Sigmoid colon (tissue), 7 donors: Measurements from ENCODE around the gene BCAS4. TPM values are rescaled to one million over a fixed set of nuclear protein-coding genes. Genes with fewer than 3 reads are reported as not detected.

Experiments used
- DNase-seq: peaks from one replicate; pipeline ENCODE4 v3.0.0-alpha.2; 2019
- H3K27ac ChIP-seq, 4 donors: fragments of 200-600 bp; sonication (generic); one replicate each; pipeline ENCODE4 v1.5.1; 2016 to 2019; ENCODE audit warnings: mild to moderate bottlenecking in 1 of 4
- H3K27me3 ChIP-seq, 3 donors: fragments of 200-600 bp; sonication (generic); one replicate each; pipeline ENCODE4 v1.5.1; 2019; ENCODE audit warnings: mild to moderate bottlenecking in 1 of 3
- H3K36me3 ChIP-seq, 4 donors: fragments of 200-600 bp; sonication (generic); one replicate each; pipeline ENCODE4 v1.5.1; 2016 to 2019
- H3K4me1 ChIP-seq, 4 donors: fragments of 200-600 bp; sonication (generic); one replicate each; pipeline ENCODE4 v1.5.1; 2017 to 2019
- H3K4me3 ChIP-seq, 4 donors: fragments of 200-600 bp; sonication (generic); one replicate each; pipeline ENCODE4 v1.5.1; 2017 to 2019; ENCODE audit warnings: mild to moderate bottlenecking in 2 of 4, moderate library complexity in 1 of 4
- H3K9me3 ChIP-seq, 4 donors: fragments of 200-600 bp in 3 of 4; sonication (generic) in 3 of 4; one replicate each; pipeline versions ENCODE4 v1.5.1 to v1.6.1; 2013 to 2019
- CTCF ChIP-seq, 4 experiments: fragments of 450-650 bp in 3 of 4; fragments of 200-600 bp in 1 of 4; IDR thresholded peaks; one replicate each; pipeline ENCODE4 v1.5.1; 2016 to 2019; ENCODE audit warnings: antibody characterized with exemption in 4 of 4, mild to moderate bottlenecking in 3 of 4, moderate library complexity in 2 of 4
- EP300 ChIP-seq, 4 donors: sonication (generic); formaldehyde crosslinking; IDR thresholded peaks; one replicate each; pipeline ENCODE4 v1.6.1; 2017; ENCODE audit warnings: antibody characterized with exemption in 4 of 4
- POLR2A ChIP-seq, 2 donors: fragments of 450-650 bp; IDR thresholded peaks; one replicate each; pipeline ENCODE4 v1.6.1; 2016; ENCODE audit warnings: antibody characterized with exemption in 2 of 2, mild to moderate bottlenecking in 2 of 2, moderate library complexity in 2 of 2
- POLR2AphosphoS5 ChIP-seq, 4 donors: sonication (generic); formaldehyde crosslinking; IDR thresholded peaks; one replicate each; pipeline ENCODE4 v1.6.1; 2017; ENCODE audit warnings: antibody characterized with exemption in 4 of 4
- WGBS, 2 donors: extraction: QIAGEN DNeasy Blood & Tissue Kit; methylation state at CpG; one replicate each; pipeline ENCODE4 v1.1.7; 2013; 5-methylcytosine and 5-hydroxymethylcytosine counted together
- intact Hi-C: fragments of 100-400 bp; cut with DNase I; formaldehyde crosslinking; loops from one replicate; pipeline ENCODE4 v1.15.1; 2023
- polyA plus RNA-seq, 3 donors: library from polyadenylated mRNA; stranded (reverse); fragments of 200-250 nt; gene quantifications; one replicate each; pipeline ENCODE4 v1.2.3, GENCODE V29; 2013
- total RNA-seq, 4 donors: library from RNA; depleted of rRNA; stranded (reverse); fragments of >200 nt; gene quantifications; one replicate each; pipeline ENCODE4 v1.1.0, GENCODE V29; 2016
- donor health status: healthy with polysubstance abuse.
- donor health status: Bipolar disorder and iron deficiency.
- donor health status: healthy.

BCAS4 gene
- total and polyA plus RNA-seq, 7 donors, result 0.46 to 10.1 (median 3.5) TPM

GRCh38 chr20:50801747-50802125, 6.9 kb downstream of the BCAS4 start:
- Histone ChIP-seq H3K27me3 (no peaks in the 10 kb centered on the region), H3K9me3 (no peaks in the 10 kb centered on the region), H3K27ac (no peak overlapping the region), H3K4me3 (no peak overlapping the region), H3K4me1 (no peaks in the 10 kb centered on the region), H3K36me3 (no peaks in the 10 kb centered on the region)
- TF ChIP-seq POLR2AphosphoS5 (IDR thresholded peaks at IDR 0.05) (no peak), CTCF (IDR thresholded peaks at IDR 0.05) (no peak), EP300 (IDR thresholded peaks at IDR 0.05) (no peak), POLR2A (IDR thresholded peaks at IDR 0.05) (no peak)
- 85 to 94% methylated on average over 5 of the region's 5 CpGs for WGBS, 2 donors
- DNase-seq, result no peak
- intact Hi-C loops, result no loop called here

GRCh38 chr20:50802289-50802688, 7.4 kb downstream of the BCAS4 start:
- DNase-seq, result no peak
- Histone ChIP-seq H3K9me3 (no peaks in the 10 kb centered on the region), H3K4me1 (no peaks in the 10 kb centered on the region), H3K36me3 (no peaks in the 10 kb centered on the region), H3K27ac (no peak overlapping the region), H3K4me3 (no peak overlapping the region), H3K27me3 (no peaks in the 10 kb centered on the region)
- 94 to 97% methylated on average over 8 of the region's 8 CpGs for WGBS, 2 donors
- TF ChIP-seq POLR2A (IDR thresholded peaks at IDR 0.05) (no peak), CTCF (IDR thresholded peaks at IDR 0.05) (no peak), EP300 (IDR thresholded peaks at IDR 0.05) (no peak), POLR2AphosphoS5 (IDR thresholded peaks at IDR 0.05) (no peak)
- intact Hi-C loops, result no loop called here

- DNase-seq, result no peak
- 21 to 30% methylated on average over 11 of the region's 11 CpGs for WGBS, 2 donors
- Histone ChIP-seq H3K27me3 (no peaks in the 10 kb centered on the region), H3K36me3 (no peaks in the 10 kb centered on the region), H3K4me3 (no peak overlapping the region), H3K27ac (no peak overlapping the region), H3K9me3 (no peaks in the 10 kb centered on the region), H3K4me1 (no peaks in the 10 kb centered on the region)
- intact Hi-C loops, result no loop called here
- TF ChIP-seq CTCF (IDR thresholded peaks at IDR 0.05) (no peak), POLR2AphosphoS5 (IDR thresholded peaks at IDR 0.05) (no peak), EP300 (IDR thresholded peaks at IDR 0.05) (no peak), POLR2A (IDR thresholded peaks at IDR 0.05) (no peak)
These were observed 9.8 kb downstream of the BCAS4 start for GRCh38 chr20:50804437-50805348.

- no peaks in the 10 kb centered on the region for H3K9me3 ChIP-seq
- H3K4me3 ChIP-seq, result no peak overlapping the region
- no peaks in the 10 kb centered on the region for H3K27me3 ChIP-seq
- H3K36me3 ChIP-seq, result no peaks in the 10 kb centered on the region
- WGBS, 2 donors, result 39 to 58% methylated on average over 1 of the region's 1 CpG
- no peak for TF ChIP-seq POLR2A (IDR thresholded peaks at IDR 0.05)
- no peak for TF ChIP-seq CTCF (IDR thresholded peaks at IDR 0.05)
- no peak for TF ChIP-seq EP300 (IDR thresholded peaks at IDR 0.05)
- no peak for TF ChIP-seq POLR2AphosphoS5 (IDR thresholded peaks at IDR 0.05)
- no peak for DNase-seq
- intact Hi-C loops, result no loop called here
- H3K27ac ChIP-seq, result no peak overlapping the region
- no peaks in the 10 kb centered on the region for H3K4me1 ChIP-seq
These were observed 10.5 kb downstream of the BCAS4 start for GRCh38 chr20:50805349-50805684.
